ENCODE results near the gene EYS.

Gene EYS

DNA sequence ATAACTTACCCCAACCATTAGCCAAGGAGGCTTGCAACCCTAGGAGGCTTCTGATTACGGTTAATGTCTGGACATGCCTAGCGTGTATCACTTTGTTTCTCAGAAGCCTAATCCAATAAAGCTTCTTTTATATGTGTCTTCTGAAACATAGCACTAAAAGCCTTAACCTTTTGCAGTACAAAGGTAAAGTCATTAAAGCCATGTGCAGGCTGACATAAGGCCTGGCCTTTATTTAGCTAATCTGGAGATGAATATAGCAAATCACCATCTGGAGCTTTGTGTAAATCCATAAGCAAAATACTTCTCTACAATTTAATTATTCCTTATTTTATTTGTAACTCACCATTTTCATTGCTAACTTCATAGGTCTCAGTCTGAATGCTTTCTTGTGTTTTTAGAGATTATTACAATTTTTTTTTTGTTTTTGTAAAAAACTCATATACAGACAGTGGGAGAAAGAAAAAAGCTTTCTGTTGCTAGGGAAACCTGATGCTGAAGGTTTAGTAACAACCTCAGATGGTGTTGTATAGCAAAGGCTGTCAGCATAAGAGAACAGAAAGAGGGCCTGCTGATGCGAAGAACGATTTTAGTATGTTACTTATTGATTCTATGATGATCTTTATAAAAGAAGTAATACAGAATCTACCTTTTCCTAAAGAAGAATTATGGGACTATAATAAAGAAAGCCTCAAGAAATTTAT lies at the start of gene EYS:
Gene EYS, minus strand, starts transcription at position 101 of the 701 bp plus-strand sequence. CDS start 211,816 bp downstream, outside the sequence.
- DNase-seq (ENCODE audit: extremely low spot score), result no peak
- no peak for TF ChIP-seq CTCF (IDR thresholded peaks at IDR 0.05; ENCODE audit: control extremely low read depth, extremely low read depth, low read depth, missing control alignments)
- ChIA-PET CTCF (interaction anchor here (0.9 to 1.0 kb wide), 2 partner anchors 9 to 12 kb away, joined by 3 read pairs; no protein-coding TSS in a partner anchor), POLR2A (no interaction called here)

DNA sequence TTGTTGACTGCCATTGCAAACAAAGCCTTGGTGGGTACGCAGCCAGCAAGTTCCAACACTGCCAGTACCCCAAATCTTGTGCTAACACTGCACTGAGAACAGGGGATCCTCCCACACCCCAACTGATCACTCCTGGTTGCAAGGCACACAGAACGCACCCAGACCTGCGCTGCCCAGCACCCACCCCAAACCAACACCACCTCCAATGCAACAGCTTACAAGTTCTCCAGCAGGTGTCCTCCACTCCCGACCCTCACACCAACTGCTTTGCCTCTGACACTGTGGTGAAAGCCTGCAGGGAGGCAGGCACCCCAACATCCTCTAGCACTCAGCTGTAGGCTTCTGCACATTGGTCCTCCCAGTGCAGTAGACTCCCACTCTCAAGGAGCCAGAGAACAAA lies 39.3 kb upstream of the EYS start:
- DNase-seq (ENCODE audit: extremely low spot score), result no peak
- TF ChIP-seq CTCF (IDR thresholded peaks at IDR 0.05; ENCODE audit: control extremely low read depth, extremely low read depth, low read depth, missing control alignments), result no peak
- POLR2A ChIA-PET, result no interaction called here
- CTCF ChIA-PET, result no interaction called here

- no peak for DNase-seq (ENCODE audit: extremely low spot score)
- CTCF ChIA-PET, result no interaction called here
- POLR2A ChIA-PET, result no interaction called here
- TF ChIP-seq CTCF (IDR thresholded peaks at IDR 0.05; ENCODE audit: control extremely low read depth, extremely low read depth, low read depth, missing control alignments), result no peak
Measured at GRCh38 chr6:65745614-65746013, 38.6 kb upstream of the EYS start.

- no peak for DNase-seq (ENCODE audit: extremely low spot score)
- CTCF ChIA-PET, result no interaction called here
- POLR2A ChIA-PET, result no interaction called here
- TF ChIP-seq CTCF (IDR thresholded peaks at IDR 0.05; ENCODE audit: control extremely low read depth, extremely low read depth, low read depth, missing control alignments), result no peak
Measured at GRCh38 chr6:65728879-65729479, 22.0 kb upstream of the EYS start.

DNA sequence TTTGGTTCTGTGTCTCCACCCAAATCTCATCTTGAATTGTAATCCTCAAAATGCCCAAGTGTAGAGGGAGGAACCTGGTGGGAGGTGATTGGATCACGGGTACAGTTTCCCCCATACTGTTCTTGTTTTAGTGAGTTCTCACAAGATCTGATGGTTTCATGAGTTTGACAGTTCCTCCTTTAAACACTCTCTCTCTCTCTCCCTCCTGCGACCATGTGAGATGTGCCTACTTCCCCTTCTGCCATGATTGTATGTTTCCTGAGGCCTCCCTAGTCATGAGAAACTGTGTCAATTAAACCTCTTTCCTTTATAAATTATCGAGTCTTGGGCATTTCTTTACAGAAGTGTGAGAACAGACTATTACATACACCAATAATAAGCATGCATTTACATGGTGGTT lies 12.1 kb upstream of the EYS start:
- no peak for TF ChIP-seq CTCF (IDR thresholded peaks at IDR 0.05; ENCODE audit: control extremely low read depth, extremely low read depth, low read depth, missing control alignments)
- ChIA-PET POLR2A (no interaction called here), CTCF (no interaction called here)
- no peak for DNase-seq (ENCODE audit: extremely low spot score)

- CTCF ChIA-PET, result no interaction called here
Measured at GRCh38 chr6:65711531-65711930, 4.5 kb upstream of the EYS start.

More at GRCh38 chr6:65711531-65711930, 4.5 kb upstream of the EYS start:
- POLR2A ChIA-PET, result no interaction called here
- no peak for DNase-seq (ENCODE audit: extremely low spot score)
- TF ChIP-seq CTCF (IDR thresholded peaks at IDR 0.05; ENCODE audit: control extremely low read depth, extremely low read depth, low read depth, missing control alignments), result no peak

Measured in GM10248 (cell line).